NCI-H82 (cell line): ENCODE data around the gene C19orf38.

Experiments
- DNase-seq: peaks from one replicate; lab custom pipeline; 2025; lab: John Stamatoyannopoulos, UW

Gene C19orf38

GRCh38 chr19:10911579-10912363 lies 63.6 kb downstream of the C19orf38 start:
- DNase-seq = no peak

- DNase-seq = no peak
Observed at GRCh38 chr19:10912619-10913018, 64.4 kb downstream of the C19orf38 start.

DNA sequence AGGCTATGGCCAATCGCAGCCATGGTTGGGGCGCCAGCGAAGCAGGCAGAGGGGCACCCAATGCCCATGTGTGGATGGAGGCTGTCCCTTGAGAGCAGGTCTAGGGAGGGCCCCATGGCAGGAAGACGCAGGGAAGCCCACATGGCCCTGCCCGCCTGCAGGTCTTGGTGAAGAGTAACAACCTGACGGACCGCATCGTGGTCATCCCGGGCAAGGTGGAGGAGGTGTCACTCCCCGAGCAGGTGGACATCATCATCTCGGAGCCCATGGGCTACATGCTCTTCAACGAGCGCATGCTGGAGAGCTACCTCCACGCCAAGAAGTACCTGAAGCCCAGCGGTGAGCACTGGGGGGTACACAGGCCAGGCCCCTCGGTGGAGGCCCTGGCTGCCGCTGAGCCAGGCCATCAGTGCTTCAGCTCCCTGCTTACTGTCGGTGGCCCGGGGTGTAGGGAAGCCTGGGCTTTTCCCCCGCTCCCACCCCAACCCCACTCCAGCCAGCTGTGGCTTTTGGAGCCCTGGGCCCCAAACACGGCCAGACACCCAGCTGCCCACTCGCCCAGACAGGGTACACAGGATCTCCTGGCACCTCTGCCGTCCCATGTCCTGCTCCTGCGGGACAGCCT lies 65.6 kb downstream of the C19orf38 start:
- no peak for DNase-seq

DNA sequence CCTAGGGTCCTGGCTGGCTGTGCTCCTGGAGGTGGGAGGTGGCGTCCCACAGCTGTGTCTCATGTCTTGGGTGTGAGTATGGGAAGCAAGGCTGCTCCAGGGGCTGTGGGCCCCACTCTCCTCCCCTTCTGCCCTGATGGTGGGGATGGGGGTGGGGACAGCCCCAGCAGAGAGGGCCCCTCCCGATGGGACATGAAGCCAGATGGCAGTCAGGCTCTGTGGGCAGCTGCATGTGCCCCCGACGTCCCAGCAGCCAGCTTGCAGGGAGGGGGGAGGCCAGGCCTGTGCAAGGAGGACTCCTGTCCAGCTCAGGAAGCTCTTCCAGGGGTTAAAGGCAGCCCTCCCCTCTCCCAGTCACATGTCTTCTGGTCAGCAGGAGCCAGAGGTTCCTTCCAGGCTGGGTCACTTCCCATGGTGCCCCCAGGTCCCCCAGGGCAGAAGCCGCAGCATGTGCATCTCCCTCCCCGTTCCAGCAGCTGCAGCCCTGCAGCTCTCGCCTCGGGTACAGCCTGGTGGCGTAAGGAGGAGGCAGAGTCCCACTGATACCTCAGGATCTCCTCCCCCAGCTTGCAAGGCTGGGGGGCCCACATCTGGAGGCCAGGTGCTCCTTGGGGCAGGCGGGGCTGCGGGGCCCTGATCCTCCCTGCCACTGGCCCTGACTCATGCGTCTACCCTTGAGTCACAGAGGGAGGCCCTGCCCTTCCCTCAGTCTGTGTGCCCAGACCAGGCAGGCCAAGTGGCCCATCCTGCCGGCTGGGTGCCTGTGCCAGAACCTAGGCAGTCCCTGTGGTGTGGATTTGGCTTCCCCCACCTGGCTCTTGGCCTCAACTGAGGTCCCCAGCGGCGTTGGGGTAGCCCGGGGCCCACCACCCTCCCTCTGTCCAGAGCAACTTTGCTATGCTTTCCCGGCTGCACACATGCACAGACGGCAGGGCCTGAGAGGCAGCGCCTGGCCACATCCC lies 67.2 kb downstream of the C19orf38 start:
- peak; percentile 79 for DNase-seq

DNA sequence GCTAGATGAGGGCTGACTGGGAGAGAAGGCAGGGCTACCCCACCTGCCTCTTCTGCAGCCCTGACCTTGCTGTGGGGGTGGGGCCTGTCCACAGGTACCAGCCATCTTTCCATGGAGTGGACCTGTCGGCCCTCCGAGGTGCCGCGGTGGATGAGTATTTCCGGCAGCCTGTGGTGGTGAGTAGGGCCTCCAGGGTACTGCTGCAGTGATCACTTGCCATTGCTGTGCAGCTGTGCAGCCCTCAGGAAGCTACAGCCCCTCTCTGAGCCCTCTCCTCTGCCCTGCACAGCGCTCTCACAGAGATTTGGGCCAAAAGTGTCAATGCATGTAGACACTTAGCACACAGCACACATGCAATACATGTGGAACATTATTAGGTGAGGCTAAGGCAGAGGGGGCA lies 68.4 kb downstream of the C19orf38 start:
- DNase-seq = no peak

- DNase-seq = peak; percentile 89
Observed at GRCh38 chr19:10918359-10918758, 70.1 kb downstream of the C19orf38 start.
